HG03280 (cell line): ENCODE data around the gene RASA4.
A peak's percentile ranks its signal among the peaks of the same experiment; 100 is the strongest.
"Not testable (repeated sequence)": the region's sequence is repeated elsewhere in the genome, so short reads cannot be mapped to it uniquely, and the experiment has no call there.

Experiments
- ATAC-seq: cut with Tn5 transposase; IDR thresholded peaks from one replicate; pipeline ENCODE4 v1.9.1; 2021; ENCODE audit warnings: mild to moderate bottlenecking, moderate library complexity; ENCODE audit not compliant: unreplicated experiment

The RASA4 gene

GRCh38 chr7:102616507-102617125, at the start of gene RASA4:
TSS of gene RASA4 (minus strand) at chr7:102616756. CDS start at chr7:102616689, 67 bp downstream.
- peak; percentile 84 for ATAC-seq

GRCh38 chr7:102664765-102665164, 48.2 kb upstream of the RASA4 start:
- not testable (repeated sequence) for ATAC-seq

DNA sequence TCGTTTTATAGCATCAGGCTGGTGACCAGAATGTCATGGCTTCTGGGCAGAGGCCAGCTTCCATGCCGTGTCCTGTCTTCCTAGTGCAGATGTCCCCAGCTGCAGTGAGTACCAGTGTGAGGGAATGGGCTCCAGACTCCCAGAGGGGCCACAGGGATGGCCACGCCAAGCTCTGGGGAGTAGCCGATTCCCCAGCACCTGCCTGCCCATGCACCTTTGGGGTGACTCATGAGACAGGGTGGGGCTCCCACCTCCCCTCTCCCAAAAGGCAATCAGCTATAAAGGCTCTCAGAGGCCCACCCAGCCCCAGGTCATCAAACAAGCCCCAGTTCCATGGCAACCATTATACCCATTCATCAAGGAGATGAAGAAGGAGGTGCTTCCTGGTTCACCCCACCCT, 33.4 kb upstream of the RASA4 start, which contains the start of gene SPDYE2B:
TSS of gene SPDYE2B (plus strand) at position 396 of the 400 bp plus-strand sequence. CDS start 2,030 bp downstream, outside the sequence.
- ATAC-seq = not testable (repeated sequence)

DNA sequence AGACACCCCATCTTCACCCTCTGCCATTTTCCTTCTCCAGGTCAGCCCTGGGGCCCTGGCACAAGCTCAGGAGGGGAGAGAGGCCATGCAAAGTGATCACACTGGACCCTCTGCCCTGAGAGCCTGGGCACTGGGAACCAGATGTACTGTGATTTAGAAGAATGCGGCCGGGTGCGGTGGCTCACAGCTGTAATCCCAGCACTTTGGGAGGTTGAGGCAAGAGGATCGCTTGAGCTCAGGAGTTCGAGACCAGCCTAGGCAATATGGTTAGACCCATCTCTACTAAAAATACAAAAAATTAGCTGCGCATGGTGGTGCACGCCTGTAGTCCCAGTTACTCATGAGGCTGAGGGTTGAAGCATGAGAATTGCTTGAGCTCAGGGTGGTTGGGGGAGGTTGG, 31.3 kb upstream of the RASA4 start:
- not testable (repeated sequence) for ATAC-seq

DNA sequence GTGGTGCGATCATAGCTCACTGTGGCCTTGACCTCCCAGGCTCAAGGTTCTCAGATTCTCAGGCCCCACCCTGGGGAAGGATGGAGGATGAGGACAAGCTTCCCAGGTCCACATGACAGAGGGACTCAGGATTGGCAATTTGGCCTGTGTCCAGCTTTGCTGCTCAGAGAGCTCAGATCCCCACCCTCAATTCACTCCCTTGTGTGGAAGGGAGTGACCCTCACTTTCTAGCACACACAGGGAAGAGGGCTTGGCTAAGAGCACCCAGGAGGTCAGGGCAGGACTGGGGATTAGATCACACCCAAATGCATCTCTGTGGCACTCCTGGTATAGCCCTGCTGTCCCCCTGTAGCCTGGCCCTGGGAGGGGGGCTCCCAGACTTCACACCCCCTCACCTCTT, 26.8 kb upstream of the RASA4 start:
- not testable (repeated sequence) for ATAC-seq

- ATAC-seq = not testable (repeated sequence)
These were observed 26.1 kb upstream of the RASA4 start, which contains the start of gene UPK3BL1 for GRCh38 chr7:102642691-102643090. TSS of gene UPK3BL1 (minus strand) at chr7:102642791. CDS start at chr7:102642741, 50 bp downstream.

DNA sequence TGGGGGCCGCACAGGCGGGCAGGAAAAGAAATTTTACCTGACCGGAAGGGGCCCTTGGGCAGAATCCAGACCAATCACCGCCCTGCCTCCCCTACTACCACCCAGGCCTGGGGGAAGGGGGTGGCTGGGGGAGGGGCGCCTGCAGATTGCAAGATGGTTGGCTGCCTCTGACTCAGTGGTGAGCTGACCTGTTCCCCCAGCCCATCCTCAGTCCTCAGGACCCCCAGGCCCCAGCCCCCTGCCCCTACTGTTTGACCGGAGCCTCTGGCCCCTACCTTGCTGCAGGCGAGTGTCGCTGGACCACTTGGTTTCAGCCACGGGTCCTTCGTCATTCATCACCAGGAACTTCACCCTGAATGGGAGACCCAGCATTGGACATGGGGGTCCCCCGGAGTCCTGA, 22.3 kb upstream of the RASA4 start:
- ATAC-seq = not testable (repeated sequence)

DNA sequence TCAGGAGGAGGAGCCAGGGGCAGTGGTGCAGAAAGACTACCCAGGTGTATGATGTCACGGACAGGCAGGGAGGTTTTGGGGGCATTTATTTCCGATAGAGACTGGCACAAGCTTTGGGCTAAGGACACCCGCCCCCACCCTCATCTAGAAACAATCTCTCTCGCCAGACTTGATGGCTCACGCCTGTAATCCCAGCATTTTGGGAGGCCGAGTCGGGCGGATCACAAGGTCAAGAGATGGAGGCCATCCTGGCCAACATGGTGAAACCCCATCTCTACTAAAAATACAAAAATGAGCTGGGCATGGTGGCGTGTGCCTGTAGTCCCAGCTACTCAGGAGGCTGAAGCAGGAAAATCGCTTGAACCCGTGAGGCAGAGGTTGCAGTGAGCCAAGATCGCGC, 20.4 kb upstream of the RASA4 start:
- ATAC-seq = not testable (repeated sequence)

DNA sequence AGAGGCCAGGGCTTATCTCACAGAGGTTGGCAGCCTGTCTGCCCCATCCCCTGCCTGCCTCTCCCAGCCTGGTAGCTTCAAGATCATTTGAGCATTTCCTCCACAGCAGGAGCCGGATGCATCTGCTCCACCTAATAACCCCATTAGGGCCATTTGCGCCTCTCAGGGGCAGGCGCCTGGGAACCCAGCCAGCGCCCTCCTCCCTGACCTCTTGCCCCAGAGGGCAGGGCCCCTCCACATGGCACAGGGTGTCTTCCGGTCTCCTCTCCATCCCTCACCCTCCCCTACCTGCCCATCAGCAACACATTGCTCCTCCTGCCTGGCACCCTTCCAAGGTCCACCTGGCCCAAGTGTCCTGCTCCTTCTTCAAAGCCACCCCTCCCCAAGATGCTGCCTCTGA, 18.8 kb upstream of the RASA4 start:
- not testable (repeated sequence) for ATAC-seq

DNA sequence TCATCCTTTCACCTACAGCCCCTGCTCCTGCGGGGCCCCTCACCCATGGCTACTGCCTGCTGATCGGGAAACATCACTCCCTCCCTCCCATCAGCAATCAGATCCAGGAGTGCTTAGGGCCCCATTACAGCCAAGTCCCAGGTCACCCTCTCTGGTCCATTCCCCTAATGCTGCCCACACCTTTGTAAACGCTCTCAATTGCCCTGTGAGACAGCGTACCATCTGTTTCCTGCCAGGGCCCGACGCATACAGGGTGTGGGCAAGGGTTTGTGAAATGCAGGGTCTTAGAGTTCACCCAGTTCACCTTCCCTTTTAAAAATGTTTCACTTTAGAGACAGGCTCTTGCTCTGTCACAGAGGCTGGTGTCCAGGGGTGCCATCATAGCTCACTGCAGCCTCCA, 17.7 kb upstream of the RASA4 start:
- ATAC-seq = not testable (repeated sequence)

- ATAC-seq = not testable (repeated sequence)
These were observed 14.1 kb upstream of the RASA4 start for GRCh38 chr7:102630622-102631021.

DNA sequence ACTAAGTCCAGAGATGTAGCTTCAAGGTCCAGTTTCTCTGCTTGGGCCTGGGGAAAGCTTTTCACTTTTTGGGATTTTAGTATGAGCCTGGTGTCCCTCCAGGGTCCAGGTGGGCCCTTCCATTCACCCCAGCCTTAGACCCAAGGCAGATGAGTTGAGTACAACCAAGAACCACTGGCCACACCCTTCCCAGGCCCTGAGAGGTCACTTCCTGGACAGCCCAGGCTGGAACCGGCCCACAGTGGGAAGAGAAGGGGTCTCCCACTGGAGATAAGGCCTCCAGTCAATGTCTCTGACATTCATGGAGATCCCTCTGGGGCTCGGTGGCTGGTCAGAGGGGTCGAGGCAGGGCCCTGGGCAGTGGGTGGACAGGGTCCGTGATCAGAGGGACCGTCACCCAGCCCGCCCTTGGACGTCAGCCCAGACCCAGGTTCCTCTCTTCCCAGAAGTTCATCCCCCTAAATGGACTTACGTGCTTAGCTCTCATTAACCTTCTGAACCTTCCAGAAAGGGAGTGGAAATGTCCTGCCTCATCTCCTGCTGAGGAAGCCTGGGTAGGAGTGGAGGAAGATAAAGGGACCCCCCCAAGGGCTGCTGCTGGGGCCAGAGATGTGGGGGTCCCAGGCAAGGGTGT, 10.8 kb upstream of the RASA4 start:
- not testable (repeated sequence) for ATAC-seq

DNA sequence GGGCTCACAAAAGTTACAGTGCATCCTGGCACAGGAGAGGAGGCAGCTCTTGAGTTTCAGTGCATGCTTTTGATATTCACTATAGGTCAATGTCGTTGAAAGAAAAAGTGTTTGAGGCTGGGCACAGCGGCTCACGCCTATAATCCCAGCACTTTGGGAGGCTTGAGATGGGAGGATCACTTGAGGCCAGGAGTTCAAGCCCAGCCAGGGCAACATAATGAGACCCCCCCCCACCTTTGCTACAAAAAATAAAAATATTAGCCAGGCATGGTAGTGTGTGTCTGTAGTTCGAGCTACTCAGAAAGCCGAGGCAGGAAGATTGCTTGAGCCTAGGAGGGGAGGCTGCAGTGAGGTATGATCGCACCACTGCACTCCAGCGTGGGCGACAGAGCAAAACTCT, 1.6 kb upstream of the RASA4 start:
- ATAC-seq = not testable (repeated sequence)

- ATAC-seq = peak; percentile 13
These were observed 626 bp downstream of the RASA4 start for GRCh38 chr7:102615930-102616329.

- not testable (repeated sequence) for ATAC-seq
These were observed 1.7 kb downstream of the RASA4 start for GRCh38 chr7:102614873-102615272.

- peak; percentile 5 for ATAC-seq
These were observed 2.2 kb downstream of the RASA4 start for GRCh38 chr7:102614346-102614697.

GRCh38 chr7:102613575-102614345, 2.8 kb downstream of the RASA4 start:
- peak; percentile 54 for ATAC-seq

DNA sequence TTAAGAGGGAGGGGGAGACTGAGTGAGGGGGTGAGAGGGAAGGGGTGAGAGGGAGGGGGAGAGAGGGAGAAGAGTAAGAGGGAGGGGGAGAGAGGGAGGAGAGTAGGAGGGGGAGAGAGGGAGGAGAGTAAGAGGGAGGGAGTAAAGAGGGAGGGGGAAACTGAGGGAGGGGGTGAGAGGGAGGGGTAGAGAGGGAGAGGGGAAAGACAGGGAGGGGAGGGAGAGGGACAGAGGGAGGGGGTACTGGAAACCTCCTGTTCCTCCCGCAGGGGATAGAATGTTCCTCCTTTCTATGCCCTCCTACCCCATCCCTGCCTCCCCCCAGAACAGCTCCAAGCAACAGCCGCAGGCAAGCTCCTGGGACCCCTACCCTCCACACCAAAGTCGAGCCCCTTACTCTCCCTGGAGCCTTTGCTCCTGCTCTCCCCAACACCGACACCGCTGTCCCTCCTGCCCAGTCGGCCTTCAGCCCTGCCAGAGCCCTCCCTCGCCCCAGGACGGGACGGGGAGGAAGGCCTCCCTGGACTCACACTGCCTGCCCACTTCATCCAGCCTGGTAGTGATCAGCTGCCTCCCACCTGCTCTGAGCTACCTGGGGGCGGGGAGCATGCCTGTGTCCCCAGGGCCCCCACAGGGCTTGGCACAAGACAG, 4.8 kb downstream of the RASA4 start:
- ATAC-seq = not testable (repeated sequence)

GRCh38 chr7:102611013-102611674, 5.4 kb downstream of the RASA4 start:
- peak; percentile 38 for ATAC-seq

- not testable (repeated sequence) for ATAC-seq
These were observed 6.1 kb downstream of the RASA4 start for GRCh38 chr7:102610441-102610840.
